HG03565 (cell line): ENCODE data around the gene HOXA6.

ENCODE experiments used
- ATAC-seq: cut with Tn5 transposase; IDR thresholded peaks from one replicate; pipeline ENCODE4 v1.9.1; 2021; ENCODE audit warnings: mild to moderate bottlenecking, moderate library complexity; ENCODE audit not compliant: unreplicated experiment

Gene HOXA6

GRCh38 chr7:27141137-27141922, 6.2 kb downstream of the HOXA6 start:
- no peak for ATAC-seq

- no peak for ATAC-seq
Measured at GRCh38 chr7:27140126-27140857, 7.3 kb downstream of the HOXA6 start.

GRCh38 chr7:27139334-27140125, 8.0 kb downstream of the HOXA6 start:
- no peak for ATAC-seq

- ATAC-seq = no peak
Measured at GRCh38 chr7:27138985-27139333, 8.6 kb downstream of the HOXA6 start.

- no peak for ATAC-seq
Measured at GRCh38 chr7:27138472-27138871, 9.1 kb downstream of the HOXA6 start.

GRCh38 chr7:27137640-27138315, 9.8 kb downstream of the HOXA6 start:
- no peak for ATAC-seq

- ATAC-seq = no peak
Measured at GRCh38 chr7:27134392-27134791, 13.2 kb downstream of the HOXA6 start.

- ATAC-seq = no peak
Measured at GRCh38 chr7:27133409-27134231, 14.0 kb downstream of the HOXA6 start.

- no peak for ATAC-seq
Measured at GRCh38 chr7:27132978-27133377, 14.6 kb downstream of the HOXA6 start.

- ATAC-seq = no peak
Measured at GRCh38 chr7:27132214-27132613, 15.4 kb downstream of the HOXA6 start.

GRCh38 chr7:27131390-27131819, 16.2 kb downstream of the HOXA6 start:
- no peak for ATAC-seq

- ATAC-seq = no peak
Measured at GRCh38 chr7:27130540-27131389, 16.8 kb downstream of the HOXA6 start, which contains the start of gene HOXA4. Gene HOXA4, minus strand, starts transcription at chr7:27130757. Its CDS starts 24 bp downstream, at chr7:27130733.

- no peak for ATAC-seq
Measured at GRCh38 chr7:27129729-27130539, 17.6 kb downstream of the HOXA6 start.

- no peak for ATAC-seq
Measured at GRCh38 chr7:27128776-27129728, 18.5 kb downstream of the HOXA6 start.

- ATAC-seq = no peak
Measured at GRCh38 chr7:27128034-27128433, 19.5 kb downstream of the HOXA6 start.

- ATAC-seq = no peak
Measured at GRCh38 chr7:27126596-27127327, 20.8 kb downstream of the HOXA6 start.
